Measurements from ENCODE around the gene RNF186.

Gene RNF186

GRCh38 chr1:19768353-19769210 is 46.5 kb downstream of the RNF186 start:
- DNase-seq (ENCODE audit: extremely low read depth in 1 of 2, low read depth in 1 of 2) = no peak

GRCh38 chr1:19765623-19766022 is 49.5 kb downstream of the RNF186 start:
- no peak for DNase-seq (ENCODE audit: extremely low read depth in 1 of 2, low read depth in 1 of 2)

- no peak for DNase-seq (ENCODE audit: extremely low read depth in 1 of 2, low read depth in 1 of 2)
Measured at GRCh38 chr1:19764848-19765247, 50.2 kb downstream of the RNF186 start.

Measured in activated CD8-positive, alpha-beta memory T cell treated with anti-CD3 and anti-CD28 coated beads for 1 hour (primary cell).